Panc1 (cell line): Measurements from ENCODE around the gene AMDHD1.

Experiments used
- POLR2AphosphoS5 ChIP-seq: IDR thresholded peaks from 2 replicates; pipeline ENCODE4 v1.6.1; 2012; ENCODE audit warnings: mild to moderate bottlenecking, low read depth, low read length, moderate library complexity
- SIN3A ChIP-seq: IDR thresholded peaks from 2 replicates; pipeline ENCODE4 v1.6.1; 2012; ENCODE audit warnings: low read depth, mild to moderate bottlenecking, low read length, moderate library complexity, borderline replicate concordance; ENCODE audit not compliant: insufficient read depth
- TCF7L2 ChIP-seq: IDR thresholded peaks from 2 replicates; pipeline ENCODE4 v1.6.1; 2011; ENCODE audit warnings: mild to moderate bottlenecking, low read depth, low read length, inconsistent platforms
- TF ChIP-seq, protein P1 (sequence below): fragments of 450-650 bp; IDR thresholded peaks from 2 replicates; pipeline ENCODE4 v1.5.1; 2017; ENCODE audit warnings: mild to moderate bottlenecking
- TF ChIP-seq, protein P2 (sequence below), 2 experiments: IDR thresholded peaks; 2 replicates each; pipeline ENCODE4 v1.6.1; 2011 to 2012; ENCODE audit warnings: low read depth in 2 of 2, control low read depth in 1 of 2, low read length in 1 of 2, mild to moderate bottlenecking in 1 of 2, moderate library complexity in 1 of 2; ENCODE audit not compliant: insufficient read depth in 1 of 2

DNA sequence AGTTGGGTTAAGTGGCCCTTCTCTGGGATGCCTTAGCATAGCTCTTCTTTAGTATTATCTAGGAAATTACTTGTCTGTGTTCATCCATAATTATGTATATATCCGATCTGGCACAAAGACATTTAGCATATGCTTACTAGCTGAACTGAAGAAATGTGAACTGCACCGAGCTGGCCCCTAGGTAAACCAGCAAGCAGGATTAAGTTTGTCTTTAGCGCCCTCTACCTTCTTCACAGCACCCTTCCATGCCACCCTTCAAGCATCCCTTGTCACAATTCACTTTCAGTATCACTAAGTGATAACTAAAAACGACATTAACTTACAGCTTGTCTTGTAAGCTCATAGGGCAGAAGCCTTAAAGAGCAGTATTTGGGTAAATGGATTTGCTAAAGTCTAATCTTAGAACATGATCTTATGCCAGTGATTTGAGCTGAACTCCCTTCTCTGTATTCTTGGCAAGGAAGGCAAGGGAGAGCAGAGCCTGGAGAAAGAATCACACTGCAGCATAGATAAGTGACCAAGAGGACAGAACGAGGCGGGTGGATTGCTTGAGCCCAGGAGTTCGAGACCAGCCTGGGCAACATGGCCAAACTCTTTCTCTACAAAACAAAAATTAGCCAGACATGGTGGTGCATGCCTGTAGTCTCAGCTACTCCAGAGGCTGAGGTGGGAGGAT, 55.6 kb downstream of the AMDHD1 start:
- TF ChIP-seq, protein P1, sequence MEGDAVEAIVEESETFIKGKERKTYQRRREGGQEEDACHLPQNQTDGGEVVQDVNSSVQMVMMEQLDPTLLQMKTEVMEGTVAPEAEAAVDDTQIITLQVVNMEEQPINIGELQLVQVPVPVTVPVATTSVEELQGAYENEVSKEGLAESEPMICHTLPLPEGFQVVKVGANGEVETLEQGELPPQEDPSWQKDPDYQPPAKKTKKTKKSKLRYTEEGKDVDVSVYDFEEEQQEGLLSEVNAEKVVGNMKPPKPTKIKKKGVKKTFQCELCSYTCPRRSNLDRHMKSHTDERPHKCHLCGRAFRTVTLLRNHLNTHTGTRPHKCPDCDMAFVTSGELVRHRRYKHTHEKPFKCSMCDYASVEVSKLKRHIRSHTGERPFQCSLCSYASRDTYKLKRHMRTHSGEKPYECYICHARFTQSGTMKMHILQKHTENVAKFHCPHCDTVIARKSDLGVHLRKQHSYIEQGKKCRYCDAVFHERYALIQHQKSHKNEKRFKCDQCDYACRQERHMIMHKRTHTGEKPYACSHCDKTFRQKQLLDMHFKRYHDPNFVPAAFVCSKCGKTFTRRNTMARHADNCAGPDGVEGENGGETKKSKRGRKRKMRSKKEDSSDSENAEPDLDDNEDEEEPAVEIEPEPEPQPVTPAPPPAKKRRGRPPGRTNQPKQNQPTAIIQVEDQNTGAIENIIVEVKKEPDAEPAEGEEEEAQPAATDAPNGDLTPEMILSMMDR: peak; percentile 77
- TF ChIP-seq, protein P2, sequence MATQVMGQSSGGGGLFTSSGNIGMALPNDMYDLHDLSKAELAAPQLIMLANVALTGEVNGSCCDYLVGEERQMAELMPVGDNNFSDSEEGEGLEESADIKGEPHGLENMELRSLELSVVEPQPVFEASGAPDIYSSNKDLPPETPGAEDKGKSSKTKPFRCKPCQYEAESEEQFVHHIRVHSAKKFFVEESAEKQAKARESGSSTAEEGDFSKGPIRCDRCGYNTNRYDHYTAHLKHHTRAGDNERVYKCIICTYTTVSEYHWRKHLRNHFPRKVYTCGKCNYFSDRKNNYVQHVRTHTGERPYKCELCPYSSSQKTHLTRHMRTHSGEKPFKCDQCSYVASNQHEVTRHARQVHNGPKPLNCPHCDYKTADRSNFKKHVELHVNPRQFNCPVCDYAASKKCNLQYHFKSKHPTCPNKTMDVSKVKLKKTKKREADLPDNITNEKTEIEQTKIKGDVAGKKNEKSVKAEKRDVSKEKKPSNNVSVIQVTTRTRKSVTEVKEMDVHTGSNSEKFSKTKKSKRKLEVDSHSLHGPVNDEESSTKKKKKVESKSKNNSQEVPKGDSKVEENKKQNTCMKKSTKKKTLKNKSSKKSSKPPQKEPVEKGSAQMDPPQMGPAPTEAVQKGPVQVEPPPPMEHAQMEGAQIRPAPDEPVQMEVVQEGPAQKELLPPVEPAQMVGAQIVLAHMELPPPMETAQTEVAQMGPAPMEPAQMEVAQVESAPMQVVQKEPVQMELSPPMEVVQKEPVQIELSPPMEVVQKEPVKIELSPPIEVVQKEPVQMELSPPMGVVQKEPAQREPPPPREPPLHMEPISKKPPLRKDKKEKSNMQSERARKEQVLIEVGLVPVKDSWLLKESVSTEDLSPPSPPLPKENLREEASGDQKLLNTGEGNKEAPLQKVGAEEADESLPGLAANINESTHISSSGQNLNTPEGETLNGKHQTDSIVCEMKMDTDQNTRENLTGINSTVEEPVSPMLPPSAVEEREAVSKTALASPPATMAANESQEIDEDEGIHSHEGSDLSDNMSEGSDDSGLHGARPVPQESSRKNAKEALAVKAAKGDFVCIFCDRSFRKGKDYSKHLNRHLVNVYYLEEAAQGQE (IDR thresholded peaks at IDR 0.05; ENCODE audit: insufficient read depth in 1 of 2, low read depth in 2 of 2, low read length in 1 of 2): no peak
- TF ChIP-seq TCF7L2: no peak
- no peak for TF ChIP-seq POLR2AphosphoS5
- TF ChIP-seq SIN3A: no peak
